Stimulated activated CD4-positive, alpha-beta T cell treated with anti-CD3 and anti-CD28 coated beads, Interleukin-12 subunit alpha, Interleukin-12 subunit beta, amount 100 ng/mL, for 48 hours (primary cell): ENCODE results near the gene CCL19.
"Not testable (repeated sequence)": the region's sequence is repeated elsewhere in the genome, so short reads cannot be mapped to it uniquely, and the experiment has no call there.

Experiments used
- DNase-seq, 3 donors: peaks; one replicate each; pipeline ENCODE4 v3.0.0-alpha.2; 2020; ENCODE audit warnings: low read depth in 2 of 3, low spot score in 1 of 3

The CCL19 gene

DNA sequence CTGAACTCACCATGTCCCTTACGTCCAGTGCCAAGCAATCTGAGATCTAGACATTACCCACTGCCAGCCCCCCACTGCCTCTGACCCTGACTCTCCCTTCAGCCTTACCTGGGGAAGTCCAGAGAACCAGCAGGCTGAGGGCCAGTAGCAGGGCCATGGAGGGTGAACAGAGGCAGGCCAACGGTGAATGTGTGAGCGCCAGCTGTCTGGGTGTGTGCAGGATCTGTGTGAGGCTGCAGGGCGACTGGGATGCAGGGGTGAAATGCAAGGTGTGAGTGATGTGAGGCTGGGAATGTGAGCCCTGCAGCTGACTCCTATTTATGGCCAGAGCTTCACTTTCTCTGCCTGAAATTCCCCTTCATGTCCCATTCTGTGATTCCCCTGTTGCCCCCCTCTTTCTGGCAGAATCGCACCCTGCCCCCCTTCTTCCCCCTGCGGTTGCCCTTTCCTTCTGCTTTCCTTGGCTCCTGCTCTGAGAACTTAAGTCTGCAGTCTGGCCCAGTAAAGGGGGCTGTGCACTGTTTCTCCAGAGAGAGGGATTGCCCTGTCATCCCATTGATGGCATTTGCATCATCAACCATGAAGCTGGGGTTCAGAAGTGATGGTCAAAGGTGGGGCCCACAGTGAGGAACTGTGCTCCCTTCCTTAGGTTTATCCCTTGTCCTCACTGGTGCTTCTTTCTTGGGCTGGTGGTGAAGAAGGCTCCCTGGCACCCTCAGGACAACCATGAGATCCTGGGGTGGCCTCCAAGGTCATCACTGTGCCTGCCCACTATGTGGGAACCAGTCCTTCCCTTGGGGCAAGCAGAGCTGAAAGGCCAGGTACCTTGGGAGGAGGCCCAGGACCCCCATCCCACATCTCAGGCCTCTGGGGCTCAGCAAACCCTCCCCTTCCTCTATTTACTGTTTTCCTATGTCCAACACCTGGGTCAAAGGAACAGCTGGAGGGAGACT, at the start of gene CCL19:
TSS of gene CCL19 (minus strand) at position 294 of the 953 bp plus-strand sequence. CDS start at position 157, 137 bp downstream.
- DNase-seq, result no peak

- DNase-seq, result not testable (repeated sequence)
Observed at GRCh38 chr9:34740176-34740575, 49.1 kb upstream of the CCL19 start.

- DNase-seq, result no peak
Observed at GRCh38 chr9:34737677-34738260, 46.7 kb upstream of the CCL19 start.

- DNase-seq, result no peak
Observed at GRCh38 chr9:34734720-34735119, 43.6 kb upstream of the CCL19 start.

DNA sequence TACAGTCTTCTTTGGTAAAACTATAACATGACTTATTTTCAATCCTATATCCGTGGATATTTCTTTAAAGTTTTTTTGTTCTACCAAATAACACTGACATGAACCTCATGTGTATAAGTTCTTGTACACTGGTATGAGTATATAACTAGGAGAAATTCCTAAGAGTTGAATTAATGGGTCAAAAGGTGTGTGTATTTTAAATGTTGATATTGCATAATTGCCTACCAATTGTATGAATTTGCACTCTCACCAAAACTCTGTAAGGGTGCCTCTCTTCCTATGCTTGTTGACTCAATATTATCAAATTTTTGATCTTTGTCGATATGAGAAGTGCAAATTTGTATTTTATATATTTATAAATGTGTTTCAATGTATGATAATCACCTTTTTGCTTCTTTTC, 41.8 kb upstream of the CCL19 start:
- no peak for DNase-seq

DNA sequence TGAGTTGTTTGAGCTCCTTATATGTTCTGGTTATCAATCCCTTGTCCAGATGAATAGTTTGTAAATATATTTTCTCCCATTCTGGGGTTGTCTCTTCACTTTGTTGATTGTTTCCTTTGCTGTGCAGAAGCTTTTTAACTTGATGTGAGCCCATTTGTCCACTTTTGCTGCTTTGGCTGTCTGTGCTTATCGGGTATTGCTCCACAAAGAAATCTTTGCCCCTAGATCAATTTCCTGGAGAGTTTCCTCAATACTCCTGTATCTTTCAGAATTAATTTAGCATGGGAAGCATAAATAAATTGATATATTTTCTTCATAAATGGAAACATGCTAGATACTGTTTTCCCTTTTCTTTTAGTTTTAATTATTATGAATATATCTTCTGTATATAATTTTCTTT, 41.4 kb upstream of the CCL19 start:
- no peak for DNase-seq

DNA sequence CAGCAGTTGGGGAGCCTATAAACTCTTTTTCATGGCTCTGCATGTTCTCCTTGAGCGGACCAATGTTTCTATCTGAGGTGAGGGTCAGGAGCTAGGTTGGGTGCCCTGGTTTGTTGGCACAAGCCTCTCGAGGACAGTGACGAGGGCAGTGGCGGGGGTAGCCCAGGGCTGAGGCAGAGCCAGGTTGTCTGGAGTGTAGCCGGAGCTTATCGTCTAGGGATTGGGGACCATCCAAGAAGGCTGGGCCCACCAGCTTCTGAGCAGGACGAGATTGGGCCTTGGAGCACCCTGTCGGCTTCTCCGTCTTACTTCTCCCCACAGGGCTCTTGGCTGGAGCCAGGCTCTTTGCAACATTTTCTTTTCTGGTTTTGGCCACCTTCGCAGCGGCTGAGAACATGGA, 32.1 kb upstream of the CCL19 start:
- no peak for DNase-seq

DNA sequence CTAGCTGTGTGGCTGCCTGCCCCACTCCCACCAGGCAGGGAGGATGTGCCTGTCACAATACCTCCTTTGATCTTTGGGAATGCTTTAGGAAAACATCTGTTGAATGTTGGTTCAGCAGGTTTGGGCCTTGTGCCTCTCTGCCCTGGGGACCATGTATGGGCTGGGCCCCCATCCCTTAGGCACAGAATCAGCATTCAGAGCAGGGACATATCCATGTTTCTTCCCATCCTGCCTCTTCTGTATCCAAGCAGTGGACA, 28.6 kb upstream of the CCL19 start:
- DNase-seq, result not testable (repeated sequence)

DNA sequence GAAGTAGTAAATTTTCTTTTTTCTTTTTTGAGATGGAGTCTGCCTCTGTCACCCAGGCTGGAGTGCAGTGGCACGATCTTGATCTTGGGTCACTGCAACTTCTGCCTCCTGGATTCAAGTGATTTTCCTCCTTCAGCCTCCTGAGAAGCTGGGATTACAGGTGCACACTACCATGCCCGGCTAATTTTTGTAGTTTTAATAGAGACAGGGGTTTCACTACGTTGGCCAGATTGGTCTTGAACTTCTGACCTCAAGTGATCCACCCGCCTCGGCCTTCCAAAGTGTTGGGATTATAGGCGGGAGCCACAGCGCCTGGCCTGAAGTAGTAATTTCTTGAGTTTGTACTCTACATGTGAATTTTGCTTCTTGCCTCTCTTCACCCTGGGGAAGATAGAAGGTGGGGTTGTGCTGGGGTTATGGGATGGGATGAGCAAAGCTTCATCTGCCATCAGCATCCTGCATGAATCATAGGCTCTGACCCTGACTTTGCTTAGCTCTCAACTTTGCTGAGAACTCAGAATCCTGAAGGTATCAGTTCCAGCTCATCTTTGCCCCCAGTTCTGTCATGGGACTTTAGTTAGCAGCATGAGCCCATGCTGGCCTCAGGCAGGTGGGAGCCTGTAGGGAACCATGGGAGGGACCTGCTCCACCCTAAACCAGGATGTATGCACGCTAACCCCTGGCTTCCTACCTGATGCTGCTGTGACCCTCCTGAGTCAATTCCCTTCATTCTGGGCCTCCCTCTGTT, 28.1 kb upstream of the CCL19 start:
- no peak for DNase-seq

- DNase-seq, result no peak
Observed at GRCh38 chr9:34717996-34718614, 27.0 kb upstream of the CCL19 start.

DNA sequence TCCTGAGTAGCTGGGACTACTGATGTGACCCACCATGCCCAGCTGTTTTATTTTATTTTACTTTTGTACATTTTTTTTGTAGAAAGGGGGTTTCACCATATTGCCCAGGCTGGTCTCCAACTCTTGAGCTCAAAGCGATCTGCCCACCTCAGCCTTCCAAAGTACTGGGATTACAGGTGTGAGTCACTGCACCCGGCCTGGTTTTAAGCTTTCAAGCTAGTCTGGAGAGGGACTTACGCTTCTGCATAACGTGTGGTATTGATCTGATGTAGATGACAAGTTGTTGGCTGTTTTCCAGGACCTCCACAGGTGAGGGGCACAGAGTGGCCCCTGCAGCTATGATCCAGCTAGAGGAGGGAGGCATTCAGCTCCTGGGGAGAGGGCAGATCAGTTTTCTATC, 25.6 kb upstream of the CCL19 start:
- DNase-seq, result no peak

- DNase-seq, result no peak
Observed at GRCh38 chr9:34715639-34716215, 24.7 kb upstream of the CCL19 start.

DNA sequence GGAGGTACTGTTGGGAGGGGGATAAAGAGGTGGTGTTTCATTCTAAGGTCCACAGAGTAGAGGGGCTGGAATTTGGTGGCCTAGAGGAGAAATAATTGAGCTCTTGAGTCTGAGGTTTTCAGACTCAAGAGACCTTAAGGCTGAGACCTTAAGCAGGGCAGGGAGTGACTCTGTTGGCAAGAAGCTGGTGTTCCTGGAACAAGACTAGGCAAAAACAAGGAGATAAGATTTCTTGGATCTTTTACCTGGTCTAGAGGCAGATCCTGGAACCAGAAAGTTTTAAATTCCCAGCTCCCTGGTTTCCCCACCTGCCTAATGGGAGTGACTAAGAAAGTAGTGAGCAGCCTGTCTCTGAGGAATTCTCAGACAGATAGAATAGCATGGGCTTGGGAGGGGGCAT, 22.9 kb upstream of the CCL19 start:
- no peak for DNase-seq

GRCh38 chr9:34712140-34712539, 21.1 kb upstream of the CCL19 start:
- no peak for DNase-seq

DNA sequence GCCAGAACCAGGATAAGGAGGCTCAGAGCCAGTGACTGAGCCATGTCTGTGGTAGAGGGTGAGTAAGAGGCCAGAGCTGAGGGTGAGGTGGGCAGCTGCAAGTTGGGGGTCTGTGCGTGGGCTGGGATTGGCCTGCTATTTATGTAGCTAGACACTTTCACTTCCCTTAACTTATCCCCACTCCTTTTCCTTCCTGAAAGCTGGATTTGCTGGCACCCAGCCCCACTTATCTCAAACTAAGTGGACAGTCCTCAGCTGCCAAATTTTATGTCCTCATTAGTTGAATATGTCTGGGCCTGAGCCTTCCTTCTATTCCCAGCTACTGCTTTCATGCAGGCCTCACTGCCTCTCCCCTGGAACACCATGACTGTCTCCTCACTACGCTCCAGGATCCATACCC, 18.9 kb upstream of the CCL19 start, which contains the start of gene CCL21:
TSS of gene CCL21 (minus strand) at position 114 of the 400 bp plus-strand sequence. CDS start at position 44, 70 bp downstream.
- DNase-seq, result no peak

DNA sequence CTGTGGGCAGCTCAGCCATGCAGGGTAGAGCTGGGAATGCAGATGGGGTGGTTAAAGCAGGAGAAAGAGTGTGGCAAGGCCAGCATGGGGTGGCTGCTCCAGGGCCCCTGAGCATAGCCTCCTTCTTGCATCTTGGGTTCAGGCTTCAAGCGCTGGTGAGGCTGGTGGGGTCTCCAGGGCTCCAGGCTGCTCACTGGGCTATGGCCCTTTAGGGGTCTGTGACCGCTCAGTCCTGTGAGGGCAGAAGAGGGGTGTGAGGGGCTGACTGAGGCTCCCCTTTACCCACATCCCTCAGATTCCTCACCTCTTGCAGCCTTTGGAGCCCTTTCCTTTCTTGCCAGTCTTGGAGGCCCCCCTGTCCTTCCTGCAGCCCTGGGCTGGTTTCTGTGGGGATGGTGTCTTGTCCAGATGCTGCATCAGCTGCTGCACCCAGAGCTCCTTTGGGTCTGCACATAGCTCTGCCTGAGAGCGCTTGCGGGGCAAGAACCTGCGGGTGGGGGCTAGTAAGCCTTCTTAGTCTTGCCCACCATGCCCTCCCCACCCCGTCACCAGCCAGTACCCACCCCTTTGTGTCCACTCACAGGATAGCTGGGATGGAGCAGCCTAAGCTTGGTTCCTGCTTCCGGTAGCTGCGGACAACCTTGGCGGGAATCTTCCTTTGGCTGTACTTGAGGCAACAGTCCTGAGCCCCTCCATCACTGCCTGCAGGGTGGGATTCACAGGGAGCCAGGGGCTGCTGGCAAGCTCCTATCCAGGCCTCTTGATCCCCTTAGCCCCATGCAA, 18.3 kb upstream of the CCL19 start:
- DNase-seq, result no peak

DNA sequence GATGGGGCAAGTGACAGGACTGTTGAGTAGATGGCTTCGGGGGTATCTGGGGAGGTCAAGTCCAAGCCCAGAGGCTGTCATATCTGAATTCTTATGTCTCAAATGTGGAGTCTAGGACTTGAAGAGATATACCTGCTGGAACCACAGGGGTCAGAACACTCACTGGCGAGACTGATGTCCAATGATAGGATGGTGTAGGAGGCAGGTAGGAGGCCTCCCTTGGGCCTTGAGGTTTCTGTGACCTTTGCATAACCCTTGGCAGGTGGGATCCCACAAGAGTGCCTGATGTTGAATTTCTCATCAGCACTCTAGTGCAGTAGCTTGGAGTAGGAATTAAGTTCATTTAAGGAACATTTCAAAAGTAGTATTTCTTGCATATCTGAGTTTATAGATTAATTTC, 16.1 kb upstream of the CCL19 start:
- DNase-seq, result no peak

- DNase-seq, result peak; percentile 69 to 86 (median 79)
Observed at GRCh38 chr9:34701769-34702736, 11.0 kb upstream of the CCL19 start.
